Breast epithelium (tissue), 4 donors: Measurements from ENCODE around the gene ADSL. TPM values are rescaled to one million over a fixed set of nuclear protein-coding genes. Genes with fewer than 3 reads are reported as not detected.

Experiments used
- DNase-seq, 2 donors: peaks; one replicate each; pipeline ENCODE4 v3.0.0-alpha.2; 2019; ENCODE audit warnings: low spot score in 2 of 2
- H3K27ac ChIP-seq, 2 donors: fragments of 200-600 bp; sonication (generic) in 1 of 2; one replicate each; pipeline ENCODE4 v1.5.1; 2016 to 2019; ENCODE audit warnings: mild to moderate bottlenecking in 1 of 2
- H3K27me3 ChIP-seq, 2 donors: fragments of 200-600 bp; sonication (generic) in 1 of 2; one replicate each; pipeline versions ENCODE4 v1.5.1 to v1.6.0; 2017 to 2019; ENCODE audit warnings: control low read depth in 1 of 2, mild to moderate bottlenecking in 1 of 2
- H3K36me3 ChIP-seq: fragments of 200-600 bp; one replicate; pipeline ENCODE4 v1.5.1; 2019
- H3K4me1 ChIP-seq, 2 donors: fragments of 200-600 bp; sonication (generic); one replicate each; pipeline ENCODE4 v1.5.1; 2016 to 2019; ENCODE audit warnings: control low read depth in 1 of 2
- H3K4me3 ChIP-seq, 3 donors: fragments of 200-600 bp; sonication (generic); 1 replicate in 2 of 3; 2 replicates in 1 of 3; pipeline ENCODE4 v1.5.1; 2016 to 2019; ENCODE audit warnings: mild to moderate bottlenecking in 3 of 3, moderate library complexity in 2 of 3
- H3K9me3 ChIP-seq, 2 donors: fragments of 200-600 bp; sonication (generic) in 1 of 2; one replicate each; pipeline ENCODE4 v1.5.1; 2016 to 2019; ENCODE audit warnings: control low read depth in 1 of 2
- POLR2A ChIP-seq: fragments of 450-650 bp; IDR thresholded peaks from one replicate; pipeline ENCODE4 v1.6.1; 2016; ENCODE audit warnings: antibody characterized with exemption, mild to moderate bottlenecking, moderate library complexity
- POLR2AphosphoS5 ChIP-seq, 3 donors: sonication (generic); formaldehyde crosslinking; IDR thresholded peaks; one replicate each; pipeline ENCODE4 v1.6.1; 2017; ENCODE audit warnings: antibody characterized with exemption in 3 of 3
- intact Hi-C: fragments of 100-400 bp; cut with DNase I; formaldehyde crosslinking; loops from one replicate; pipeline ENCODE4 v1.15.1; 2023; ENCODE audit warnings: low total_unique reads
- total RNA-seq, 3 donors: library from RNA; depleted of rRNA; stranded (reverse); fragments of >200 nt; gene quantifications; one replicate each; pipeline ENCODE4 v1.1.0, GENCODE V29; 2016
- TF ChIP-seq, protein P1 (sequence below), 3 donors: fragments of 450-650 bp; IDR thresholded peaks; one replicate each; pipeline ENCODE4 v1.5.1; 2016 to 2017; ENCODE audit warnings: antibody characterized with exemption in 3 of 3, mild to moderate bottlenecking in 3 of 3, moderate library complexity in 3 of 3

Gene ADSL
- total RNA-seq, 3 donors from 2014 or later, result 66.6 to 92.3 (median 74.7) TPM

DNA sequence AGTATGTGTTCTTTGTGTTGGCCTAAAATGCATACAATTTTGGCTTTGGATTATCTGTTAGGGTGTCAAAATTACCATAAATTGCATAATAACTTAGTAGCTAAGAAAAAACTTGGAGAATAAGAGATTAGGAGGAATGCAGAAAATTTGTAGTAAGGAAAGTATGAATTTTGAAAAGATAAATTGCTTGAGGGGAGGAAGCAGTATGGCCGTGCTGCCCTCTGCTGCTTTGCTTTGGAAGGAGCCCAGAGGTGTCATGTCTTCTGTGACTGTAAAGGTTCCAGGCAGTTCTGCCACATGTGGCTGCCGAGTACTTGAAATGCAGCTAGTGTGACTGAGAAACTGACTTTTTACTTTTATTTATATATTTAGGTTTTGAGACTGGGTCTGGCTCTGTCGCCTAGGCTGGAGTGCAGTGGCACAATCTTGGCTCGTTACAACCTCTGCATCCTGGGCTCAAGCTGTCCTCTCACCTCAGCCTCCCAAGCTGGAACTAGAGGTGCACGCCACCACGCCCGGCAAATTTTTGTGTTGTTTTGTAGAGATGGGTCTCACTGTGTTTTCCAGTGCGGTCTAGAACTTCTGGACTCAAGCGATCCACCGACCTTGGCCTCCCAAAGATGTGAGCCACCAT, 1.8 kb downstream of the ADSL start:
- no peaks in the 10 kb centered on the region for H3K36me3 ChIP-seq
- H3K27ac ChIP-seq, result peak overlapping the region in 1 of 2 donors; percentile 89
- H3K4me3 ChIP-seq, result peak overlapping the region in 1 of 3 donors; percentile 92
- TF ChIP-seq, protein P1, sequence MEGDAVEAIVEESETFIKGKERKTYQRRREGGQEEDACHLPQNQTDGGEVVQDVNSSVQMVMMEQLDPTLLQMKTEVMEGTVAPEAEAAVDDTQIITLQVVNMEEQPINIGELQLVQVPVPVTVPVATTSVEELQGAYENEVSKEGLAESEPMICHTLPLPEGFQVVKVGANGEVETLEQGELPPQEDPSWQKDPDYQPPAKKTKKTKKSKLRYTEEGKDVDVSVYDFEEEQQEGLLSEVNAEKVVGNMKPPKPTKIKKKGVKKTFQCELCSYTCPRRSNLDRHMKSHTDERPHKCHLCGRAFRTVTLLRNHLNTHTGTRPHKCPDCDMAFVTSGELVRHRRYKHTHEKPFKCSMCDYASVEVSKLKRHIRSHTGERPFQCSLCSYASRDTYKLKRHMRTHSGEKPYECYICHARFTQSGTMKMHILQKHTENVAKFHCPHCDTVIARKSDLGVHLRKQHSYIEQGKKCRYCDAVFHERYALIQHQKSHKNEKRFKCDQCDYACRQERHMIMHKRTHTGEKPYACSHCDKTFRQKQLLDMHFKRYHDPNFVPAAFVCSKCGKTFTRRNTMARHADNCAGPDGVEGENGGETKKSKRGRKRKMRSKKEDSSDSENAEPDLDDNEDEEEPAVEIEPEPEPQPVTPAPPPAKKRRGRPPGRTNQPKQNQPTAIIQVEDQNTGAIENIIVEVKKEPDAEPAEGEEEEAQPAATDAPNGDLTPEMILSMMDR (IDR thresholded peaks at IDR 0.05), result peak; percentile 58 to 62 (median 60)
- TF ChIP-seq POLR2AphosphoS5 (IDR thresholded peaks at IDR 0.05) (no peak), POLR2A (no peak)
- intact Hi-C loops, result no loop called here
- no peak for DNase-seq
- H3K4me1 ChIP-seq, result peaks cover 0 to 10% of the 10 kb centered on the region in 2 donors
- H3K27me3 ChIP-seq, result no peaks in the 10 kb centered on the region
- H3K9me3 ChIP-seq, result no peaks in the 10 kb centered on the region

DNA sequence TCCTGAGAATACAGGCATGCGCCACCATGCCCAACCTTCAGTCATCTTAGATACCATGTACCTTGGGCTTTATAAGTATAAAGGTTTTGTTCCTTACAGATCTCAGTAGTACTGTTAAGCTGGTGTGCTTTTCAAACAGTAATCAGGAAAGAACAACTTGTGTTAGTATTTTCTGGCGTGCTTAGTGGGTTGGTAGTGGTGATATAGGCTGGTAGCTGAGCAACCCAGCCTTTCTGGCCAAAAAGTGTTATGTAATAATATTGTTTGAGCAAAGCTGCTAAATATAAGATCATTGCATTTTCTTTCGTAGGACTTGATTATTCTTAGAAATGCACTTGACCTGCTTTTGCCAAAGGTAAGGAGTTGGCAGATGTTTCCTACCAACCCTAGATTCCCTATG, 6.5 kb downstream of the ADSL start:
- Histone ChIP-seq H3K27me3 (no peaks in the 10 kb centered on the region), H3K27ac (no peak overlapping the region), H3K9me3 (no peaks in the 10 kb centered on the region), H3K4me1 (peaks cover 0 to 2% of the 10 kb centered on the region in 2 donors), H3K36me3 (no peaks in the 10 kb centered on the region), H3K4me3 (no peak overlapping the region)
- TF ChIP-seq, protein P1 (IDR thresholded peaks at IDR 0.05), result no peak
- no peak for TF ChIP-seq POLR2AphosphoS5 (IDR thresholded peaks at IDR 0.05)
- no peak for TF ChIP-seq POLR2A
- intact Hi-C loops, result loop anchor here (10.0 kb wide), 1 partner anchor 818 kb away; the partner anchor contains the start of gene RPS19BP1
- DNase-seq, result no peak

DNA sequence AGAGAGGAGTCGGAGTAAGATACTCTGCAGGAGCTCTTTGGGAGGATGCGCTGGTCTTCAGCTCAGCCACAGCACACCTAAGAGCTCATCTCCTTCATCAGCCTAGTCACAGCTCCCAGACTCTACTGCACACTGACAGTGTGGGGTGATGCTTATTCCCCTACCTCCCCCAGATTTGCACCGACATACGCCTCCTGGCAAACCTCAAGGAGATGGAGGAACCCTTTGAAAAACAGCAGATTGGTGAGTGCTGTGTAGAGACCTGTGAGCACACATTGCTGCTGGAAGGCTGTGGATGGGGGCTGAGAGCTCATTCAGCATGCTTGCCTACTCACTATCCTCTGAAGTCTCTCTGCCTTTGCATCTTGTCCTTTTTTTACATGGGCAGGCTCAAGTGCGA, 14.8 kb downstream of the ADSL start:
- Histone ChIP-seq H3K27ac (no peak overlapping the region), H3K27me3 (no peaks in the 10 kb centered on the region), H3K36me3 (peaks cover 13% of the 10 kb centered on the region), H3K9me3 (no peaks in the 10 kb centered on the region), H3K4me1 (no peaks in the 10 kb centered on the region), H3K4me3 (no peak overlapping the region)
- TF ChIP-seq POLR2A, result no peak
- TF ChIP-seq POLR2AphosphoS5 (IDR thresholded peaks at IDR 0.05), result no peak
- intact Hi-C loops, result no loop called here
- DNase-seq, result no peak

DNA sequence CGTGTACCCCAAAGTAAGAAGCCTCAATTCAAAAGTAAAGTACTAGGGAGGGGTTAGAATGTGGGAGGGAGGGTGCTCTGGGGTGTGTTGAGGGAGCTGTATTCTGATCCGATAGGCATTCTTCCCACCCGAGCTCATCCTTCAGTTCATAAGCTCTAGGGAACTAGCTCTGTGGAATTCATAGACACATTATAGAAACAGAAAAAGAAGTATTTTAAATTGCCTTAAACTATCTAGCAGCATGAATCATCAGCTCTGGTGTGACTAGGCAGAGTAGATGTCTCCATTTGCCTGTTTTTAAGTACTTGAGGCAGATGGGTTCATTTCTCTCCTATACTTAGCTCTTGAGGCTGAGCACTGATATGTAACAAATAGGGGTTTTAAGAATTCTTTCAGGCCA, 16.8 kb downstream of the ADSL start:
- DNase-seq, result no peak
- Histone ChIP-seq H3K4me1 (no peaks in the 10 kb centered on the region), H3K27ac (no peak overlapping the region), H3K36me3 (peaks cover 13% of the 10 kb centered on the region), H3K27me3 (no peaks in the 10 kb centered on the region), H3K4me3 (no peak overlapping the region), H3K9me3 (no peaks in the 10 kb centered on the region)
- TF ChIP-seq POLR2A, result no peak
- TF ChIP-seq, protein P1 (IDR thresholded peaks at IDR 0.05), result no peak
- intact Hi-C loops, result no loop called here

DNA sequence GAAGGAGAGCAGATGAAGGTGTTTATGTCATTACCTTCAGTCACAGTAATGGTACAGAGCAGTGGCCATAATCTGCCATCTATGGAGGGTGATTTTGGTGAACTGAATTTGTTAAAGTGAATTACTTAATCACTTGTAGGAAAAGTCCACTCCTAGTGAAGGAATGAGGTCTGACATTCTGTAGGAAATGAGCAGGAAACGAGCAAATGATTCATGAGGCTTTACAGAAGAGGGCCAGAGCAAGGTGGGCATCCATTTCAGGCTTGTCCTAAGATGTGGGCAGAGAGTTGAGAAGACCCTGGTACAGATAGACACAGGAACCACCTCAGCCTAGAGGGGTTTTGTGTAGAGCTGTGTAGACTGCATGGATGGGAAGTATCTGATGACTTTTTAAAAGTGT, 18.1 kb downstream of the ADSL start:
- DNase-seq, result no peak
- Histone ChIP-seq H3K27ac (no peak overlapping the region), H3K27me3 (no peaks in the 10 kb centered on the region), H3K9me3 (no peaks in the 10 kb centered on the region), H3K4me3 (no peak overlapping the region), H3K4me1 (no peaks in the 10 kb centered on the region), H3K36me3 (peaks cover 13% of the 10 kb centered on the region)
- TF ChIP-seq POLR2A (no peak), POLR2AphosphoS5 (IDR thresholded peaks at IDR 0.05) (no peak)
- TF ChIP-seq, protein P1 (IDR thresholded peaks at IDR 0.05), result no peak
- intact Hi-C loops, result no loop called here
